HG03108 (cell line): ENCODE results near the gene MYBPC1.
"Not testable (repeated sequence)": the region's sequence is repeated elsewhere in the genome, so short reads cannot be mapped to it uniquely, and the experiment has no call there.

Experiments
- ATAC-seq: cut with Tn5 transposase; IDR thresholded peaks from one replicate; pipeline ENCODE4 v1.9.1; 2021; ENCODE audit warnings: moderate library complexity; ENCODE audit not compliant: unreplicated experiment

MYBPC1 gene

DNA sequence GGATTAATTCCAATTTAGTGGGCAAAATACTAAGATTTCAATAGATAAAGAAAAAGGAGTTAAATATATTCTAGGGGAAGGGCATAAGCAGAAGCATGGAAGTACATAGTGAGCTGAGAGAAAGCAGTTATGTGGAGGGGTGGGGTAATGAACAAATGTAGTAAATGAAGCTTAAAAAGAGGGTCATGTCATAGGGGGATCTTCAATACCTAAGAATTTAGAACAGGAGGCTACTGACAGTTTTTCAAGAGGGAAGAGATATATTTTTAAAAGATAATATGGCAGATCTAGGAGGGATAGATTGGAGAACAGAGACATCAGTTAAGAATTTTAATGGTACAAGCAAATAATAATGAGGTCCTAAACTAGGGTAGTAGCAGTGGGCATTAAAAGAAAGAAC, 135.1 kb downstream of the MYBPC1 start:
- no peak for ATAC-seq

DNA sequence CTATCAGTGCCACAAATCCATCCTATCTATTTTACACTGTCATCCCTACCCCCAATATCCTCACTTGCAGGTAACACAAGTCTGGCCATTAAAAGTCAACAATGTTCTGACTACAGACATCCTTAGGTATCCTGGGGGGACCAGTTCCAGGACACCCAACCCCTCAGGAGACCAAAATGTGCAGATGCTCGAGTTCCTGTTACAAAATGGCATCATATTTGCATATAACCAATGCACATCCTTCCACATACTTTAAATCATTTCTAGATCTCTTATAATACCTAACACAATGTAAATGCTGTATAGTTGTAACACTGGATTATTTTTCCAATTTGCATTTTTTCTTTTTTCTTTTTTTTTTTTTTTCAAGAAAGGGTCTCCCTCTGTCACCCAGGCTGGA, 137.5 kb downstream of the MYBPC1 start:
- no peak for ATAC-seq

- ATAC-seq: no peak
These were observed 138.4 kb downstream of the MYBPC1 start for GRCh38 chr12:101733166-101733565.

- not testable (repeated sequence) for ATAC-seq
These were observed 139.7 kb downstream of the MYBPC1 start for GRCh38 chr12:101734482-101734881.
